Measurements from ENCODE around the gene LGALS1.
"Not testable (repeated sequence)": the region's sequence is repeated elsewhere in the genome, so short reads cannot be mapped to it uniquely, and the experiment has no call there.

Gene LGALS1

GRCh38 chr22:37716708-37717107, 41.3 kb downstream of the LGALS1 start:
- DNase-seq (ENCODE audit: extremely low read depth in 1 of 2, low read depth in 1 of 2), result no peak

GRCh38 chr22:37717235-37717634, 41.8 kb downstream of the LGALS1 start:
- not testable (repeated sequence) for DNase-seq (ENCODE audit: extremely low read depth in 1 of 2, low read depth in 1 of 2)

DNA sequence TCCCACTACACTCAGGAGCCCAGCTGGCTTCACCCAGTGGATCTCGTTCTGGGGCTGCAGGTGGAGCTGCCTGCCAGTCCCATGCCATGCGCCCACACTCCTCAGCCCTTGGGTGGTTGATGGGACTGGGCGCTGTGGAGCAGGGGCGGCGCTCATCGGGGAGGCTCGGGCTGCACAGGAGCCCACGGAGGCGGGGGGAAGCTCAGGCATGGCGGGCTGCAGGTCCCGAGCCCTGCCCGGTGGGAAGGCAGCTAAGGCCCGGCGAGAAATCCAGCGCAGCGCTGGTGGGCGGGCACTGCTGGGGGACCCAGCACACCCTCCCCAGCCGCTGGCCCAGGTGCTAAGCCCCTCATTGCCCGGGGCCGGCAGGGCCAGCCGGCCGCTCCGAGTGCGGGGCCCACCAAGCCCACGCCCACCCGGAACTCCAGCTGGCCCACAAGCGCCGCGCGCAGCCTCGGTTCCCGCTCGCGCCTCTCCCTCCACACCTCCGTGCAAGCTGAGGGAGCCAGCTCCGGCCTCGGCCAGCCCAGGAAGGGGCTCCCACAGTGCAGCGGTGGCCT, 42.4 kb downstream of the LGALS1 start:
- DNase-seq (ENCODE audit: extremely low read depth in 1 of 2, low read depth in 1 of 2), result not testable (repeated sequence)

DNA sequence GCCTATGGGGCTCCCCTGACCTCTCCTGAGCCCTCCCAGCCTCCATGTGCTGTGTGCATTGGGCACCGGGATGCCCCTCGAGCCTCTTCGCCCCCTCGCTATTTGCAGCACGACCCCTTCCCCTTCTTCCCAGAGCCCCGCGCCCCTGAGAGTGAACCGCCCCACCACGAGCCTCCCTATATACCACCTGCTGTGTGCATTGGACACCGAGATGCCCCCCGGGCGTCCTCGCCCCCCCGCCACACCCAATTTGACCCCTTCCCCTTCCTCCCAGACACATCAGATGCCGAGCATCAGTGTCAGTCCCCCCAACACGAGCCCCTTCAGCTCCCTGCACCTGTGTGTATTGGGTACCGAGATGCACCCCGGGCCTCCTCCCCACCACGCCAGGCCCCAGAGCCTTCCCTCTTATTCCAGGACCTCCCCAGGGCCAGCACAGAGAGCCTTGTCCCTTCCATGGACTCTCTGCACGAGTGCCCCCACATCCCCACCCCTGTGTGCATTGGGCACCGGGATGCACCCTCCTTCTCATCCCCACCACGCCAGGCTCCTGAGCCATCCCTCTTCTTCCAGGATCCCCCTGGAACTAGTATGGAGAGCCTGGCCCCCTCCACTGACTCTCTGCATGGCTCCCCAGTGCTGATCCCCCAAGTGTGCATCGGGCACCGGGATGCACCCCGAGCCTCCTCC, 50.3 kb downstream of the LGALS1 start:
- DNase-seq (ENCODE audit: extremely low read depth in 1 of 2, low read depth in 1 of 2), result no peak

DNA sequence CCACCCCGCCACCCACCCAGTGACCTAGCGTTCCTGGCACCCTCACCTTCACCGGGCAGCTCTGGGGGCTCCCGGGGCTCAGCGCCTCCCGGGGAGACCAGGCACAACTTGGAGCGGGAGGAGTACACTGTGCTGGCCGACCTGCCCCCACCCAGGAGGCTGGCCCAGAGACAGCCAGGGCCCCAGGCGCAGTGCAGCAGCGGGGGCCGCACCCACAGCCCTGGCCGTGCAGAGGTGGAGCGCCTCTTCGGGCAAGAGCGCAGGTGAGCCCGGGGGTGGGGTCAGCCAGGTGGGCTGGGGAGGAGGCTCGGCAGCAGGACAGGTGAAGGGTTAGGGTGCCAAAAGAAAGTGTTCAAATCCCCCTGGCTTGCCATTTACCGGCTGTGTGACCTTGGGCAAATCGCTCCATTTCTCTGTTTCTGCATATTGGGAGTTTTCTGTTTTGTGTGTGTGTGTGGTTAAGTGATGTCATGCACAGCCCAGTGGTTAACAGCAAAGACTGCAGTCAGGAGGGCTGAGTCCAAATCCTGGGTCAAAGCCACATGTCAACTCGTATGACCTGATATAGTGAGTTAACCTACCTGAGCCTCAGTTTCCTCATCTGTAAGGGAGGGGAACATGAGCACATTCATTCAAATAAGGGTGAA, 50.9 kb downstream of the LGALS1 start:
- DNase-seq (ENCODE audit: extremely low read depth in 1 of 2, low read depth in 1 of 2), result no peak

- DNase-seq (ENCODE audit: extremely low read depth in 1 of 2, low read depth in 1 of 2), result no peak
Measured at GRCh38 chr22:37728620-37729019, 53.2 kb downstream of the LGALS1 start.
